ENCODE measurements around the gene CCNDBP1. TPM values are rescaled to one million over a fixed set of nuclear protein-coding genes. Genes with fewer than 3 reads are reported as not detected.

CCNDBP1 gene
- total and polyA plus RNA-seq, 2 of the 8 experiments (the other 6 are each of a cell fraction or from before 2014, with no cell fraction given), result 23.4 to 29.0 TPM

- no peak for TF ChIP-seq CHD7 (IDR thresholded peaks at IDR 0.05; ENCODE audit: insufficient replicate concordance, low read length)
- no peak for TF ChIP-seq SUZ12 (IDR thresholded peaks at IDR 0.05; ENCODE audit: low read length)
- TF ChIP-seq MAFK (IDR thresholded peaks at IDR 0.05; ENCODE audit: low read depth, low read length), result no peak
Measured at GRCh38 chr15:43151688-43152087, 33.5 kb upstream of the CCNDBP1 start (continued).

Measured in H1 (cell line).